MCF 10A (cell line): Measurements from ENCODE around the gene GPC5. TPM values are rescaled to one million over a fixed set of nuclear protein-coding genes. Genes with fewer than 3 reads are reported as not detected.

ENCODE experiments used
- BruUV-seq: library from RNA; stranded (reverse); fragments of 400-500 nt; replicated peaks from 2 replicates; lab custom pipeline; 2021; lab: Mats Ljungman, UMichigan
- CTCF ChIA-PET: fragments of 300-600 bp; sonication (Branson Sonifier 250); formaldehyde crosslinking; extraction: SDS; loops from one replicate; lab custom pipeline; 2021; ENCODE audit warnings: antibody characterized with exemption, inconsistent platforms; lab: Yijun Ruan, JAX
- POLR2A ChIA-PET: fragments of 300-600, 350-650 bp; sonication (Branson Sonifier 250); formaldehyde crosslinking; extraction: SDS; loops from one replicate; lab custom pipeline; 2020; ENCODE audit warnings: antibody characterized with exemption, inconsistent platforms; lab: Yijun Ruan, JAX
- DNase-seq: peaks from one replicate; pipeline ENCODE4 v3.0.0-alpha.2; 2018; ENCODE audit not compliant: unreplicated experiment
- H3K27ac Mint-ChIP-seq: one replicate; pipeline ENCODE4 v1.8.0; 2022; ENCODE audit warnings: mild to moderate bottlenecking, low read depth, mixed read lengths; ENCODE audit not compliant: unreplicated experiment
- H3K27me3 Mint-ChIP-seq: one replicate; pipeline ENCODE4 v1.8.0; 2022; ENCODE audit warnings: mixed read lengths; ENCODE audit not compliant: insufficient read depth, unreplicated experiment
- H3K36me3 Mint-ChIP-seq: one replicate; pipeline ENCODE4 v1.8.0; 2022; ENCODE audit warnings: mild to moderate bottlenecking, moderate library complexity, mixed read lengths; ENCODE audit not compliant: insufficient read depth, unreplicated experiment
- H3K4me1 Mint-ChIP-seq: one replicate; pipeline ENCODE4 v1.8.0; 2022; ENCODE audit warnings: mixed read lengths; ENCODE audit not compliant: insufficient read depth, unreplicated experiment
- H3K4me3 Mint-ChIP-seq: one replicate; pipeline ENCODE4 v1.8.0; 2022; ENCODE audit warnings: mild to moderate bottlenecking, moderate library complexity, mixed read lengths; ENCODE audit not compliant: unreplicated experiment
- H3K9me3 Mint-ChIP-seq: one replicate; pipeline ENCODE4 v1.8.0; 2022; ENCODE audit warnings: mixed read lengths; ENCODE audit not compliant: unreplicated experiment
- CTCF ChIP-seq: fragments of 200-600 bp; IDR thresholded peaks from one replicate; pipeline ENCODE4 v1.8.0; 2022; ENCODE audit warnings: antibody characterized with exemption, mild to moderate bottlenecking; ENCODE audit not compliant: unreplicated experiment
- intact Hi-C: fragments of 100-400 bp; cut with micrococcal nuclease; formaldehyde crosslinking; loops from 2 replicates; pipeline ENCODE4 v1.14.1; 2022
- total RNA-seq: library from RNA; stranded (reverse); gene quantifications from 2 replicates; pipeline ENCODE4 v1.2.3, GENCODE V29; 2022

The GPC5 gene
- total RNA-seq, 1 experiment from 2014 or later, result not detected

GRCh38 chr13:91554101-91554500 lies 155.7 kb downstream of the GPC5 start:
- TF ChIP-seq CTCF, result no peak
- peaks cover 12% of the 10 kb centered on the region for H3K27me3 Mint-ChIP-seq
- H3K4me3 Mint-ChIP-seq, result no peak overlapping the region
- intact Hi-C loops, result no loop called here
- CTCF ChIA-PET, result no interaction called here
- no peak overlapping the region for H3K27ac Mint-ChIP-seq
- H3K36me3 Mint-ChIP-seq, result no peaks in the 10 kb centered on the region
- no TSS peak for BruUV-seq
- DNase-seq, result no peak
- H3K4me1 Mint-ChIP-seq, result no peaks in the 10 kb centered on the region
- no peaks in the 10 kb centered on the region for H3K9me3 Mint-ChIP-seq
- POLR2A ChIA-PET, result no interaction called here

GRCh38 chr13:91557328-91558090 lies 159.1 kb downstream of the GPC5 start:
- Mint-ChIP-seq H3K4me1 (no peaks in the 10 kb centered on the region), H3K36me3 (no peaks in the 10 kb centered on the region), H3K9me3 (no peaks in the 10 kb centered on the region), H3K4me3 (no peak overlapping the region), H3K27ac (no peak overlapping the region), H3K27me3 (peaks cover 12% of the 10 kb centered on the region)
- ChIA-PET CTCF (interaction anchor here (0.6 kb wide), 2 partner anchors 15 to 140 kb away, joined by 3 read pairs; no protein-coding TSS in a partner anchor), POLR2A (no interaction called here)
- intact Hi-C loops, result no loop called here
- BruUV-seq, result no TSS peak
- no peak for DNase-seq
- no peak for TF ChIP-seq CTCF

GRCh38 chr13:91563799-91564198 lies 165.4 kb downstream of the GPC5 start:
- DNase-seq, result no peak
- POLR2A ChIA-PET, result no interaction called here
- Mint-ChIP-seq H3K9me3 (no peaks in the 10 kb centered on the region), H3K36me3 (no peaks in the 10 kb centered on the region), H3K4me1 (no peaks in the 10 kb centered on the region), H3K27ac (no peak overlapping the region), H3K27me3 (peaks cover 15% of the 10 kb centered on the region), H3K4me3 (no peak overlapping the region)
- no TSS peak for BruUV-seq
- TF ChIP-seq CTCF, result no peak
- intact Hi-C loops, result no loop called here
- CTCF ChIA-PET, result interaction anchor here (0.6 kb wide), 2 partner anchors 26 to 501 kb away, joined by 3 read pairs; no protein-coding TSS in a partner anchor

GRCh38 chr13:91564396-91564795 lies 166.0 kb downstream of the GPC5 start:
- no peak for DNase-seq
- Mint-ChIP-seq H3K27me3 (peaks cover 21% of the 10 kb centered on the region), H3K36me3 (no peaks in the 10 kb centered on the region), H3K27ac (no peak overlapping the region), H3K9me3 (no peaks in the 10 kb centered on the region), H3K4me3 (no peak overlapping the region), H3K4me1 (no peaks in the 10 kb centered on the region)
- ChIA-PET CTCF (interaction anchor here (0.6 kb wide), 2 partner anchors 27 to 501 kb away, joined by 3 read pairs; no protein-coding TSS in a partner anchor), POLR2A (no interaction called here)
- intact Hi-C loops, result no loop called here
- no TSS peak for BruUV-seq
- TF ChIP-seq CTCF, result no peak
